Measurements from ENCODE around the gene RPEL1.

GRCh38 chr10:103232131-103232673 is 13.5 kb upstream of the RPEL1 start:
- TF ChIP-seq CBX5 (IDR thresholded peaks at IDR 0.05; ENCODE audit: low read depth, low read length) = no peak
- TF ChIP-seq POLR2AphosphoS5 (IDR thresholded peaks at IDR 0.05; ENCODE audit: low read depth, low read length) = no peak
- TF ChIP-seq EP300 (IDR thresholded peaks at IDR 0.05; ENCODE audit: borderline replicate concordance in 1 of 2, low read depth in 2 of 2, low read length in 2 of 2) = no peak
- TF ChIP-seq ASH2L (IDR thresholded peaks at IDR 0.05; ENCODE audit: low read length) = no peak
- TF ChIP-seq CTCF (IDR thresholded peaks at IDR 0.05; ENCODE audit: control extremely low read depth in 1 of 3, insufficient read depth in 1 of 3, low read depth in 1 of 3, low read length in 3 of 3) = no peak
